HG03095 (cell line): Measurements from ENCODE around the gene TAGLN.
"Not testable (repeated sequence)": the region's sequence is repeated elsewhere in the genome, so short reads cannot be mapped to it uniquely, and the experiment has no call there.

ENCODE experiments used
- ATAC-seq: cut with Tn5 transposase; IDR thresholded peaks from one replicate; pipeline ENCODE4 v1.9.1; 2021; ENCODE audit warnings: moderate library complexity; ENCODE audit not compliant: unreplicated experiment

TAGLN gene

GRCh38 chr11:117195258-117195657 is 3.9 kb upstream of the TAGLN start:
- ATAC-seq, result no peak

DNA sequence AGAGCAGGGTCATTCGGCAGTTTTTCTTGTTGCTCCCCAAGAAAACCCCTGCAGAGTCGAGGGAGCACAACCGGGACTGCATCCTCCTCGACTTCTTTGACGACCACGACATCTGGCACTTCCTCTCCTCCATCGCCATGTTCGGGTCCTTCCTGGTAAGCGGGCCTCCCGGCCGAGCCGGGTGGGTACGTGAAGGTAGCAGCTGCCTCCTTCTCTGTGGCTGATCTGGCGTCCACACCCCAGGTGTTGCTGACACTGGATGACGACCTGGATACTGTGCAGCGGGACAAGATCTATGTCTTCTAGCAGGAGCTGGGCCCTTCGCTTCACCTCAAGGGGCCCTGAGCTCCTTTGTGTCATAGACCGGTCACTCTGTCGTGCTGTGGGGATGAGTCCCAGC is 3.4 kb upstream of the TAGLN start:
- no peak for ATAC-seq

DNA sequence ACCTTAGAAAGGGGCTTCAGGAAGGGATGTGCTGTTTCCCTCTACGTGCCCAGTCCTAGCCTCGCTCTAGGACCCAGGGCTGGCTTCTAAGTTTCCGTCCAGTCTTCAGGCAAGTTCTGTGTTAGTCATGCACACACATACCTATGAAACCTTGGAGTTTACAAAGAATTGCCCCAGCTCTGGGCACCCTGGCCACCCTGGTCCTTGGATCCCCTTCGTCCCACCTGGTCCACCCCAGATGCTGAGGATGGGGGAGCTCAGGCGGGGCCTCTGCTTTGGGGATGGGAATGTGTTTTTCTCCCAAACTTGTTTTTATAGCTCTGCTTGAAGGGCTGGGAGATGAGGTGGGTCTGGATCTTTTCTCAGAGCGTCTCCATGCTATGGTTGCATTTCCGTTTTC is 2.2 kb upstream of the TAGLN start:
- ATAC-seq, result no peak

DNA sequence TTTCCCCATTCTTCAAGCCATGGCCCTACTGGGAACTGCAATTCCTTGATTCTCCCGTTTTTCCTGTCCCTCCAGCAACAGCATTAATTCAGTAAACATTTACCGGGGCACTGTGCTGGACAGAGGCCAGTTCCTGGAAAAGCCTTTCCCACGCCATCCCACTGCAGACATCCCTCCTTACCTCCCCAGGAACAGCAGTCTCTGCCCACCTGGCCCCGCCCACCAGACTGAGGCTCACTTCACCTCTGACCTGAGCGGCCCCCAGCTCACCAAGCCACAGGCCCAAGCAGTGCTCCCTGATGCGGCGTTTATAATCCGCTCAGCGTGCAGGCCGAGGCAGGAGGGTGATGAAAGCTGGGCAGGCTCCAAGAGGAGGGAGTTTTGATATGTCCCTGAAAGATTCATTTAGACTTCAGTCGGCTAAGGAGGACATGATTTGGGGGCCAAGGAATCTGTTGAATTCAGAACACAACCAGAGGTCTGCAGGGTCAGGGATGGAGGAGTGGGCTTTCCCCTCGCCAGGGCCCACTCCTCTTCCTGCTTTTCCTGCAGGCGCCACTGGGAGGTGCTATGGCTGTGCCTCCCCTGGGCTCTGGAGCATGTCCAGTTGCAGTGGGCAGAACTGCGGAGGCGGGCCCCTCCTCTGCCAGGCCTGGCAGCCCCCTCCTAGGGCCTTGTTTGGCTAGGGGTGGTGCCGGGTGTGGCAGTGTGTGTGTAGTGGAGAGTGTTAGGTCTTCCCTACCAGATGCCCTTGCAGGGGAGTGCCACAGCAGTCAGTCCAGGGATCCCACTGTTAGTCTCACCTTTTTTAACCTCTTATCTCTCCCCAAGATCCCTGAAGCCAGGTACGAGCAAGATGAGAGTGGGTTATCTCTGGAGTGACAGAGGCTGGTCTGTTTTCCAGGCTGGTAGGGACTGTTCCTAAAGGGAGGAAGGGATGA is 1.4 kb upstream of the TAGLN start:
- ATAC-seq, result no peak

DNA sequence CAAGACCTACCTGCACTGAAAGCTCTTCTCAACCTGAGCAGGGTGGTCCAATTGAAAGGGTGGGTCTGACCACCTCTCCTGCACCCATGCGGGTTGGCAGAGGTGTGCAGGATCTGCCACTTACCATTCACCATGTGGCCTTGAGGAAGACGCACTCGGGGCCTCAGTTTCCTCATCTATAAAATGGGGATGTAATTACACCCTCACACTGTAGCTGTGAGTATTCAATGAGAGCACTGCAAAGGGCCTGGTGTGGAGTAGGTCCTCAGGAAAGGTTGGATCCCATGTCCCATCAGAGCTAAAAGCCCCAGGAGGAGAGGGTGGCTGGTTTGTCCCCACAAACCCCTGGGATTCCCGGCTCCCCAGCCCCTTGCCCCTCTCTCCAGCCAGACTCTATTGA is 557 bp upstream of the TAGLN start:
- no peak for ATAC-seq

DNA sequence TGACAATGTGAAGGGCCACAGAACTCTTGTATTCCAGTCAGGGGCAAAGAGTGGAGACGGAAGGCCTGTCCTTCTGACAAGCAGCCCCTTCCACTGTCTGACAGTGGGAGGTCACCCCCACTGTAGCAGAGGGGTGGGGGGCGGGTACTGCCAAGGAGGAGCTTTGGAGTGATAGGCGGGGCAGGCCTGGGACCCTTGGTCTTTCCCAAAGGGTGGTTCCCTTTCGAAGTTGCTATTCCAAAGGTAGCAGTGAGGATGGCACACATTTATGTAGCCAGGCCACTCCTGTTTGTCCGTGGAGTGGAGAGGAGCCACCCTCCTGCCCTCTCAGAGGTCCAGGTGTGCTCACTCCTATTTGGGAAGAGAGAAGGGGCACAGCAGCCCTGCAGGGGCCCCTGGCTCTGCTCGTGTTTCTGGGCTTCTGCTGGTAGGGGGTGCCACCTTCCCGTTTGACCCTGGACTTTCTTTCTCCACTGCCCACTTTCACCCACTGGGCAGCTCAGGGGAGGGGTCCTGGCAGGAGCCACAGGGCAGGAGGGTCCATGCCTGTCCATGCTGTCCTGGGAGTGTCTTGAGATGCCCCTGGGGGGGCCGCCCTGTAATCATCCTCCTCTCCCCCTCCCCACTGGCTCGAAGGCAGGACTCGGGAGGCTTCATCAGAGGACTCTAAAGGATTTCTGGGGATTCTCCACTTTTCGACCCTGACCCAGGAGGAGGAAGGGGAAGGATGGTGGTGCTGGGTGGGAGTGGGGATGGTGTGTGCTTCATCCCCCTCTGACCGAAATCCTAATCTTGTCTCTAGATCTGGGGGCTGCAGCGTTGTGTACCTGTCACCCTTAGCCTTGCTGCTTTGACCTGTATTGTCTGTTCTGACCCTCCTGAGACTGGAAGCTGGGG is 994 bp downstream of the TAGLN start:
- ATAC-seq, result no peak

DNA sequence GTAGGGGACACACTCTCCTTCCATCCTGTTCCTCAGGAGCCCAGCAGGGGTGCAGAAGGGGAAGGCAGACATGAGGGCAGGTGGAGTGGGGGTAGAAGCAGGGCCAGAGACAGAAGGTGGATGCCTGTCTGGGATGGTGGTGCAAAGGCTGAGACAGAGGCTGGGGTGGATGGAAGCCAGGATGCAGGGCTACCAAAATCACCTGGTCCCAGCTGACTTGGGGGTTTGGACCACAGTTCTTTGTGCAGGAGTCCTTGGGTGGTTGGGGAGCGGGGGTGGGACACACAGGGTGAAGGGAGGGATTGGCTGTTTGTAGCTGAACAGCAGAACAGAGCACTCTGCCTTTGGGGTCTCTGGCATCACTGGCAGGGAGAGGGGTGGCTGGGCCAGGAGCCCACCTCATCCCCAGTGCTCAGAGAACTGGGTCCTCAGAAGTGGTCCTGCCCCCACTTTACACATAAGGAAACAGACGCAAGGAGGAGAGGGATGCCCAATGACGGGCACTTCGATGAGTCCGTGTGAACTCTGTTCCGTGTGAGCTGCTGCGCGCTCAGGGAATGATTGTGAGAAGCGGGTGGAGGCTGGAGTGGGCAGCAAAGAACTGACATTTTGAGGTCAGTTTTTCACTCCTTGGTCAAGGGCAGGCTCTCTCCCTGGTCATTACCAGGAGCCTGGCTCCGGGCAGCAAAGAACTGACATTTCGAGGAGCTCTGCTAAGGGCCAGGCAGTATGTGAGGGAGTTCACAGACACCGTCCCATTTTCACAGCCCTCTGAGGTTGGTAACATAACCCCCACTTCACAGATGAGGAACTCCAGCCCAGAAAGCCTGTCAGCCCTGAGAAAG is 1.9 kb downstream of the TAGLN start:
- no peak for ATAC-seq

DNA sequence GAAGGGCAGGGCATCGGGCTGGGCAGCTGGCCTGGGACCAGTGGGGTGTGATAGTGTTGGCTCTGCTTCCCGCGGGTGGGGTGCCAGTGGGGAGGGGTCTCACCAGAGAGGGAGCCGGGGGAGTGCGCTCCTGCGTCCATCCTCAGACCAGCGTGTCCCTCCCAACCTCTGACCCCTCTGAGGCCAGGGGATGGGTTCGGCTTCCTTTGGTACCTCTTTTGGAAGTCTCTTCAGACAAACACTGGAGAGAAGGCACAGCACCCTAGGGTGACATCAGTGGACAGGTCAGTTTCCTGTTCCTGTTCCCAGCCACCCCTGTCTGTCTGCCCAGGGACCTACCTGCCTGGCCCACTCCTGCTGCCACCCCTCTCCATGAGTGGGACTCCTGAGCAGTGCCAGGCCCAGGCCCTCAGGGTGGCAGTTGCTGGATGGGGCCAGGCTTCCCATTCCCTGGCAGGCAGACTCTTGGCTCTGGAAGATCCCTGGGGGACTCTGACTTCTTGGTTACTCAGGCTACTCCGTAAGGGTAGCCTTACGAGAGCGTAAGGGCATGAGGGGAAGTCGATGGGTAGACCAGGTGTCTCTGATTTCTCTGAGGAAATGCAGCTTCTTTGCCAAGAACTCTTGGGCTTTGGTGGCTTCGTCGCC is 2.6 kb downstream of the TAGLN start:
- ATAC-seq, result no peak

DNA sequence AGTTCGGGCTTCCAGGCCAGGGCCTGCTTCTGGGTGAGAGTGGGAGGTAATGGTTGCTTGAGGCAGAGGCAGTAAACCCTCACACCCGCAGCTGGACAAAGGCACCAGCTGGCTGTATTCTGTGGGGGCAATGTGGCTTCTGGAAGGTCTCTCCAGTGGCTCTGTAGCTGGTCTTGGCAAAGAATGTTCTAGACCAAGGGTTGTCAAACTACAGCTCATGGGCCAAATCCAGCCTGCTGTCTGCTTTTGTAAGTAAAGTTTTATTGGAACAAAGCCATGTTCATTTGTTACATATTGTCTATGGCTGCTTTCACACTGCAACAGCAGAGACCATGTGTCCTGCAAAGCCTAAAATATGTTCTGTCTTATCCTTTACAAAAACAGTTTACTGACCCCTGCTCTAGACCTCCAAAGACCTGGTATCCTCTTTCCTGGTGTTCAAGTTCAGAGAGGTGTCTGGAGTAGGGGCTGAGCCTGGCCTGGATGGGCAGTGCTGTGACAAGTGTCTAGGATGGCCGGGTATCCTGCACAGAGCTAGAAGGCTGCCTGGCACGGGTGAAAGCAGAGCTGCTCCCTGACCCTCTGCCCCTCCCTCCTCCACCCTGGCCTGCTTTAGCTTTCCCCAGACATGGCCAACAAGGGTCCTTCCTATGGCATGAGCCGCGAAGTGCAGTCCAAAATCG is 3.4 kb downstream of the TAGLN start:
- ATAC-seq, result no peak

DNA sequence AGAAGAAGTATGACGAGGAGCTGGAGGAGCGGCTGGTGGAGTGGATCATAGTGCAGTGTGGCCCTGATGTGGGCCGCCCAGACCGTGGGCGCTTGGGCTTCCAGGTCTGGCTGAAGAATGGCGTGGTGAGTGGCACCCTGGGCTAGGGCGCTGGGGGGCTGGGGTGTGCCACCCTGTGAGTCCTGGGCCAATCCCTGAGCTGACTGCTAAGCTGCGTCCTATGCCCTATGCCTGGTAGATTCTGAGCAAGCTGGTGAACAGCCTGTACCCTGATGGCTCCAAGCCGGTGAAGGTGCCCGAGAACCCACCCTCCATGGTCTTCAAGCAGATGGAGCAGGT is 3.9 kb downstream of the TAGLN start:
- ATAC-seq, result no peak

DNA sequence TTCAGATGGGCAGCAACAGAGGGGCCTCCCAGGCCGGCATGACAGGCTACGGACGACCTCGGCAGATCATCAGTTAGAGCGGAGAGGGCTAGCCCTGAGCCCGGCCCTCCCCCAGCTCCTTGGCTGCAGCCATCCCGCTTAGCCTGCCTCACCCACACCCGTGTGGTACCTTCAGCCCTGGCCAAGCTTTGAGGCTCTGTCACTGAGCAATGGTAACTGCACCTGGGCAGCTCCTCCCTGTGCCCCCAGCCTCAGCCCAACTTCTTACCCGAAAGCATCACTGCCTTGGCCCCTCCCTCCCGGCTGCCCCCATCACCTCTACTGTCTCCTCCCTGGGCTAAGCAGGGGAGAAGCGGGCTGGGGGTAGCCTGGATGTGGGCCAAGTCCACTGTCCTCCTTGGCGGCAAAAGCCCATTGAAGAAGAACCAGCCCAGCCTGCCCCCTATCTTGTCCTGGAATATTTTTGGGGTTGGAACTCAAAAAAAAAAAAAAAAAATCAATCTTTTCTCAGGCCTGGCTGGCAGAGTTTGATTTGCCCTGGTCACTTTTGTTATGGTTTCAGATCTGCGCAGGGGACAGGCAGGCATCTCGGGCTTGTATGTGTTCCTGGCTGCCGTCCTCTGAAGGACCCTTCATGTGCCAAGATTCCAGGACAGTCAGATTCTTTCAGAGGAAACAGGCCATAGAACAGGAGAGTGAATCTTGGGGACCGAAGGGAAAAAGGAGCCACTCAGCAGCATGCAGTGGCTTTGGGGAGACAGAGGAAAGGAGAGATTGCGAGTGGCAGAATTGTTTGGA is 5.3 kb downstream of the TAGLN start:
- no peak for ATAC-seq

DNA sequence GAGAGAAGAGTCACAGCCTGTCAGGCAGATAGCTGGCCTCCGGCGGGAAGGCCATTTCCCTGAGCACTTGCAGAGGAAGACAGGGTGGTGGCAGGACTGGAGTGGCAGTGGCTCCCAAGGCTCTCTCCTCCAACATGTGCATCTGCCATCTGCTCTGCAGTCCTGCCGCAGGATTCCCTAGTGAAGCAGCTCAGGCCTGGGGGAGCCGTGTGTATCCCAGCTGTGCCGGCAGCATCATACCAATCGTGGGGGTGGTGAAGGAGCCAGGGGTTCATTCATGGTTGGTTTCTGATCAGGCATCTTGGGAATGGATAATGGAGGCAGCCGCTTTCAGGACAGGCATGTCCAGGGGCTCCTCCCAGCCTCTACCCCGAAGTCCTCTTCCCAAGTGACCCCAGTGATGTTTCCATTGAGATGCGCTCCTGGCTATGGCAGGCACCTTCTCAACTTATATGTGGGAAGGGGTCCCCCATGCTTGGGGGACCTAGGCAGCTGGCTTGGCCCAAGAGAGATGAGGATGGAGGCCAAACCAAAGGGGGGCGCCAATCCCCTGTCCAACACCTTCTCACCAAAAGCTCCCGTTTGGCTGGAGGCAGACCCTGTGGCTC is 6.1 kb downstream of the TAGLN start:
- ATAC-seq, result no peak

DNA sequence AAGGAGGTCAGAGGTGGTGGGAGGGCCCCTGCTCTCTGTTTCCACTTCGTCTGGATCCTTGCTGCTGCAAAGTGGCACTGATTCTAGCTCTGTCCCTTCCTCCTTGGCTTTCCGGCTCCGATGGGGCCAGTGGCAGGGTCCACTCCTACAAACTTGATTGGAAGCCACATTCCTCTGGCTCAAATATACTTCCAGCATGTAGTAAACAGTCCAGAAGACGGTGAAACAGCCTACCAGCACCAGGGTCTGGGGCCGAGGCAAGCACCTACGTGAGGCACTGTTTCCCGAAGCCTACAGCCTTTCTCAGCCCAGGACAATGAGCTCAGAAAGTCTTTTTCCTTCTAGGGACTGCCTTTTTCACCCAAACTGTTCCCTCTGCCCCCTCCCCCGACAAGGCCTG is 6.9 kb downstream of the TAGLN start:
- not testable (repeated sequence) for ATAC-seq

- not testable (repeated sequence) for ATAC-seq
These were observed 7.7 kb downstream of the TAGLN start for GRCh38 chr11:117206859-117207258.

DNA sequence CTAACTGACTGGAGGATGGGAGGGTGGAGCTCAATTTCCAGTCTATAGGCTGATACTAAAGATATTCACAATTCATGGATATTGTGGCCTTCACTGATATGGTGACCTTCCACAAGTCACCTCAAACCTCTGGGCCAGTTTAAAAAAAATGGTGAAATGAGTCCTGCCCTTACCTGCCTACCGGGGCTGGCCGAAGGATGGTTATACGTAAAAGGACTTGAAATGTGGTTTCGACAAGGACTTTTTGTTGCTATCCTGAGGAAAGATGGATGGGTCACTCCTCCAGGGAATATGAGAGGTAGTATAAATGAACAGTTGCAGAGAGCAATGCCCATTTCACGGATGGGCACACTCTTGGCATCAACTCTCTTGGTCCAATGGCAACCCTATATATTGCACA is 8.3 kb downstream of the TAGLN start:
- ATAC-seq, result not testable (repeated sequence)

GRCh38 chr11:117208710-117209109 is 9.5 kb downstream of the TAGLN start:
- not testable (repeated sequence) for ATAC-seq

DNA sequence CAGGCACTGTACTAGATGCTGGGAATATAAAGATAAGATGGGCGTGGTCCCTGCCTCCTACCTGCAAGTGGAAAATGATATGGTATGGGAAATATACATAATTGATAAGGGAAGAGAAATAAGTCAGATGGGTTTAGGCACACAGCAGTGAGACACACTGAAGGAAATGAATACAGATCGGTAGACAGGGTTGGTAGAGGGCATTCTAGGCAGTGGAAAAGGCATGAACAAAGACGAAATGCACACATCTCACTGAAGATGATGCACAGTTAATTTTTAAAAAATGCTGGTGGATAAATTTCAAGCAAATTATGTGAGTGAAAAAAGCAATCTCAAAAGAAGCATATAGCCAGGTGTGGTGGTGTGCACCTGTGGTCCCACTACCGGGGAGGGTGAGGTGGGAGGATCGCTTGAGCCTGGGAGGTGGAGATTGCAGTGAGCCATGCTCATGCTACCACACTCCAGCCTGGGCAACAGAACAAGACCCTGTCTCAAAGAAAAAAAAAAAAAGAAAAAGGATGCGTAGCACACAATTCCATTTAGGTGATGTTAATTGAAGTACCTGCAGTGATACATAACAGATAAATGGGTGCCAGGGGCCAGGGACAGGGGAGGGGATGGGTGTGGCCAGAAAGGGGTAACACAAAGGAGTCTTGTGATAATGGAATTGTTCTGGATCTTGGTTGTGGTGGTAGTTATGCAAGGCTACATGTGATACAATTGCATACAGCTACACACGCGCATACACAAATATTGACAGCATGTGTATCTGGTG is 10.4 kb downstream of the TAGLN start:
- ATAC-seq, result not testable (repeated sequence)

DNA sequence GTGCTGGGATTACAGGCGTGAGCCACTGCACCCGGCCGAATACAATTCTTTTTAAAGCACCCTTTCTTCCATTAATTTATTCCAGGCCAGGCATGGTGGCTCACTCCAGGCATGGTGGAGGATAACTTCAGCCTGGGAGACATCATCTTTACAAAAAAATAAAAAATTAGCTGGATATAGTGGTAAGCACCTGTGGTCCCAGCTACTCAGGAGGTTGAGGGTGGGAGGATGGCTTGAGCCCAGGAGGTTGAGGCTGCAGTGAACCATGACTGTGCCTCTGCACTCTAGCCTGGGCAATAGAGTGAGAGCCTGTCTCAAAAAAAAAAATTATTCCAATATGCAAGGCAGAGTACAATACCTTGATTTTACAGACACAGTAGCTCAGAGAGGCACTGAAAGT is 11.4 kb downstream of the TAGLN start:
- ATAC-seq, result no peak
